Lower leg skin (tissue), 4 donors: Measurements from ENCODE around the gene ACE2. TPM values are rescaled to one million over a fixed set of nuclear protein-coding genes. Genes with fewer than 3 reads are reported as not detected.

Experiments used
- DNase-seq, 2 donors: peaks; one replicate each; pipeline ENCODE4 v3.0.0-alpha.2; 2019; ENCODE audit warnings: low spot score in 2 of 2
- H3K4me3 ChIP-seq: fragments of 200-600 bp; sonication (generic); 2 replicates; pipeline ENCODE4 v1.5.1; 2017; ENCODE audit warnings: mild to moderate bottlenecking, low read depth; ENCODE audit not compliant: poor library complexity, severe bottlenecking
- POLR2A ChIP-seq, 2 donors: fragments of 450-650 bp; IDR thresholded peaks; one replicate each; pipeline ENCODE4 v1.6.1; 2016 to 2017; ENCODE audit warnings: antibody characterized with exemption in 2 of 2, mild to moderate bottlenecking in 1 of 2, moderate library complexity in 1 of 2
- WGBS, 2 donors: methylation state at CpG; one replicate each; pipeline ENCODE4 v1.1.5; 2018; 5-methylcytosine and 5-hydroxymethylcytosine counted together
- intact Hi-C: fragments of 100-400 bp; cut with DNase I; formaldehyde crosslinking; loops from one replicate; pipeline ENCODE4 v1.15.0; 2023; ENCODE audit warnings: low total_unique reads
- total RNA-seq, 4 donors: library from RNA; depleted of rRNA; stranded (reverse); fragments of >200 nt; gene quantifications; one replicate each; pipeline ENCODE4 v1.1.0, GENCODE V29; 2016
- TF ChIP-seq, protein P1 (sequence below), 3 donors: fragments of 450-650 bp; IDR thresholded peaks; one replicate each; pipeline ENCODE4 v1.5.1; 2016; ENCODE audit warnings: antibody characterized with exemption in 3 of 3, mild to moderate bottlenecking in 3 of 3, moderate library complexity in 2 of 3

ACE2 gene
- total RNA-seq, 4 donors from 2014 or later, result 0.64 to 1.5 (median 0.83) TPM

- TF ChIP-seq, protein P1, sequence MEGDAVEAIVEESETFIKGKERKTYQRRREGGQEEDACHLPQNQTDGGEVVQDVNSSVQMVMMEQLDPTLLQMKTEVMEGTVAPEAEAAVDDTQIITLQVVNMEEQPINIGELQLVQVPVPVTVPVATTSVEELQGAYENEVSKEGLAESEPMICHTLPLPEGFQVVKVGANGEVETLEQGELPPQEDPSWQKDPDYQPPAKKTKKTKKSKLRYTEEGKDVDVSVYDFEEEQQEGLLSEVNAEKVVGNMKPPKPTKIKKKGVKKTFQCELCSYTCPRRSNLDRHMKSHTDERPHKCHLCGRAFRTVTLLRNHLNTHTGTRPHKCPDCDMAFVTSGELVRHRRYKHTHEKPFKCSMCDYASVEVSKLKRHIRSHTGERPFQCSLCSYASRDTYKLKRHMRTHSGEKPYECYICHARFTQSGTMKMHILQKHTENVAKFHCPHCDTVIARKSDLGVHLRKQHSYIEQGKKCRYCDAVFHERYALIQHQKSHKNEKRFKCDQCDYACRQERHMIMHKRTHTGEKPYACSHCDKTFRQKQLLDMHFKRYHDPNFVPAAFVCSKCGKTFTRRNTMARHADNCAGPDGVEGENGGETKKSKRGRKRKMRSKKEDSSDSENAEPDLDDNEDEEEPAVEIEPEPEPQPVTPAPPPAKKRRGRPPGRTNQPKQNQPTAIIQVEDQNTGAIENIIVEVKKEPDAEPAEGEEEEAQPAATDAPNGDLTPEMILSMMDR (IDR thresholded peaks at IDR 0.05), result no peak
- no peak for TF ChIP-seq POLR2A (IDR thresholded peaks at IDR 0.05)
- intact Hi-C loops, result no loop called here
- WGBS, 2 donors, result 79 to 81% methylated on average over 5 of the region's 5 CpGs
- no peak overlapping the region for H3K4me3 ChIP-seq
- DNase-seq, result no peak
Measured at GRCh38 chrX:15607067-15607466, 6.3 kb upstream of the ACE2 start.

- H3K4me3 ChIP-seq, result no peak overlapping the region
- 11 to 50% methylated on average over 1 of the region's 1 CpG for WGBS, 2 donors
- TF ChIP-seq POLR2A (IDR thresholded peaks at IDR 0.05), result no peak
- TF ChIP-seq, protein P1 (IDR thresholded peaks at IDR 0.05), result no peak
- no peak for DNase-seq
- intact Hi-C loops, result no loop called here
Measured at GRCh38 chrX:15606136-15606535, 5.4 kb upstream of the ACE2 start.

DNA sequence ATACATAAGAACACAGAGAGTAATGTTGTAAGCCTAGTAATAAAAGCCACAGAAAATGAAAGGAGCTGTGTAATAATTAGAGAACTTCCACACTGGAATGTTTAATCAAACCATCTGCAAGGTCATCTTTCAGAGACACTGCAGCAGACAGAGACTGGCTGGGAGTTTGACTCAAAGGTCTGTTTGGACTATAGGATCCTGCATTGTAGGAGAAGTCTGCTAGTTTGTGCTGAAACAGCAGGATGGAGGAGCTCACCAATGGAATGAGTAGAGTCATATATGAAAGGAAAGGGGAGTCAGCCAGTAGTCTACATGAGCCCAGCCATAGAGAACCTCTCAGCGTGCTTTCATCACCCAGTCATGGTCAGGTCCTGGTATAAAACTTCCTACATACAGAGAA lies 4.5 kb upstream of the ACE2 start:
- intact Hi-C loops, result no loop called here
- no peak for TF ChIP-seq POLR2A (IDR thresholded peaks at IDR 0.05)
- TF ChIP-seq, protein P1 (IDR thresholded peaks at IDR 0.05), result no peak
- no peak for DNase-seq
- 64 to 93% methylated on average over 1 of the region's 1 CpG for WGBS, 2 donors
- no peak overlapping the region for H3K4me3 ChIP-seq

DNA sequence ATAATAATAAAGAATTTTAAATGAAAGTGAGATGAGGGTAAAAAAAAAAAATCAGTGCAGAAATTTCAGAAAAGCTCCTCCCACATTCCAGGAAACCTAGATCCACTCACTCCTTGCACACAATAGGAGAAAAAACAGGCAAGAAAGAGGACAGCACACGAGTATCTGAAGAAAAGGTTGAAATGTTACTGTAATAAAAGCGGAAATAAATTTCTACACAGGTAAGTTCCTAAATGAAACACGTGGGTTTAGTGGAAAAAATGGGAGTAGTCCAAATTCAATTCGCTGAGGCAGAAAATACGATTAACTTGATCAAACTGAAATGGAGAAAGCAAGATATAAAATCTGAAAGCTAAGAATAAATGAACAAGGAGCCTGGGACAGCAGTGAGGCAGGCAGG lies 2.0 kb upstream of the ACE2 start:
- intact Hi-C loops, result no loop called here
- no peak for TF ChIP-seq POLR2A (IDR thresholded peaks at IDR 0.05)
- TF ChIP-seq, protein P1 (IDR thresholded peaks at IDR 0.05), result no peak
- 54 to 77% methylated on average over 5 of the region's 5 CpGs for WGBS, 2 donors

DNA sequence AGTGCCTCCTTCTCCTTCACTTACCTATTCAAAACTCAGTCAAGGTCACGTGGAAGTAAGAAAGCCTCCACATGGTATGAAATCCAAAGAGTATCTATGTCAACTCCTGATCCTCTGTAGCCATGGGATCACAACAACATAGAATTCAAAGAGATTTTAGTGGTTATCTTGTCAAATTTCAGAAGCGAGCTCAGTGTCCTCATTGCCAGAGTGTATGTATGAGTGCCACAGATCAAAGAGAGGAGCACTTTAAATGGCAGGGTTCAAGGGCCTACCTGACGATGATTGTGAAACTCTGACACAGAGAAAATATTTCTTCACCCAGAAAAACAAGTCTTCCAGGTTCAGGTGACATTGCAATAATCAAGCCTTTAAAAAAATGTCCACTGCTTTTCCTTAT lies 1.2 kb upstream of the ACE2 start:
- H3K4me3 ChIP-seq, result no peak overlapping the region
- intact Hi-C loops, result no loop called here
- no peak for DNase-seq
- WGBS, 2 donors, result 64 to 75% methylated on average over 3 of the region's 3 CpGs
- TF ChIP-seq, protein P1 (IDR thresholded peaks at IDR 0.05), result no peak
- TF ChIP-seq POLR2A (IDR thresholded peaks at IDR 0.05), result no peak

More for the DNA sequence above, 2.0 kb upstream of the ACE2 start:
- H3K4me3 ChIP-seq, result no peak overlapping the region
- DNase-seq, result no peak

DNA sequence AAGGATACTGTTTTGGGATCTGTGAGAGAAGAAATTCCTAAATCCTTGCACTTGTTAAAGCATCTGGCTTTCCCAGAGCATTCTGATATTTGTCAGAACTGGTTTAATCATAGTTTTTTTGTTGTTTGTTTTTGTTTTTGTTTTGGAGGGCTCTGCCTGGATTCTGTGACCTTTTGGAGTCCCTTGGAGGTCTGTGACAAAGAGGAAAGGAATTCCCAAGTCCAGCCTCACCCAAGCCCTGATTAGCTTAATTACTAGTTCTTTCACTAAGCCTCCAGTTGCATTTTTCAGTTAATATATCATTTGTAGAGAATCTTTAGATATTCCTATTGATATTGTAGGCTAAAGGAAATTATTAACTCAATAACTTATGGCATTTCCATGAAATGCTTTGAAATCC lies 711 bp downstream of the ACE2 start:
- no peak overlapping the region for H3K4me3 ChIP-seq
- intact Hi-C loops, result no loop called here
- no peak for DNase-seq
- no peak for TF ChIP-seq POLR2A (IDR thresholded peaks at IDR 0.05)
